A673 (cell line): ENCODE measurements around the gene FRMD6.

Experiments used
- EZH2 ChIP-seq: fragments of 200-600 bp; sonication (generic); IDR thresholded peaks from 2 replicates; pipeline ENCODE4 v1.6.1; 2017; ENCODE audit warnings: borderline replicate concordance, low read depth, mild to moderate bottlenecking, mixed read lengths, antibody characterized with exemption, low read length; ENCODE audit not compliant: poor library complexity, severe bottlenecking
- TF ChIP-seq, protein P1 (sequence below): fragments of 300-800, 200-600 bp; sonication (generic); conservative IDR thresholded peaks from 2 replicates; pipeline ENCODE4 v1.5.1; 2017; ENCODE audit warnings: low read depth, mild to moderate bottlenecking, antibody characterized with exemption, low read length, moderate library complexity, mixed read lengths

DNA sequence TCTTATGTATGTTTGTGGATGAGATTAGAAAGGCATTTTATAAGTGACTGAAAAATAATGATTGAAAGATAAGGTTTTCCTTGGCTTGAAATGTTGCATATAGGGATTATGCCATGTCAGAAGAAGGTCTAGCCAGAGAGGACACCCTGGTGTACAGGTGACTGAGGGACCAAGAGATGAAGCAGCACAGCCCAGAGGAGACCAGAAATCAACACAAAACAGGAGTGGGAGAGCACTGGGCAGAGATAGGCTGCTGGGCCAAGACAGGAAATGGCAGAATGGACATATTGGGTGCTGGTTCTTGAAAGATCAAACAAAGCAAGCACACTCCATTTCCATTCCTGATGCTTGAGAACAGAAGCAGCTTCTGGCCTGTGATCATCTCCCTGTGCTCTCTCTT lies 24.4 kb upstream of the FRMD6 start:
- TF ChIP-seq, protein P1, sequence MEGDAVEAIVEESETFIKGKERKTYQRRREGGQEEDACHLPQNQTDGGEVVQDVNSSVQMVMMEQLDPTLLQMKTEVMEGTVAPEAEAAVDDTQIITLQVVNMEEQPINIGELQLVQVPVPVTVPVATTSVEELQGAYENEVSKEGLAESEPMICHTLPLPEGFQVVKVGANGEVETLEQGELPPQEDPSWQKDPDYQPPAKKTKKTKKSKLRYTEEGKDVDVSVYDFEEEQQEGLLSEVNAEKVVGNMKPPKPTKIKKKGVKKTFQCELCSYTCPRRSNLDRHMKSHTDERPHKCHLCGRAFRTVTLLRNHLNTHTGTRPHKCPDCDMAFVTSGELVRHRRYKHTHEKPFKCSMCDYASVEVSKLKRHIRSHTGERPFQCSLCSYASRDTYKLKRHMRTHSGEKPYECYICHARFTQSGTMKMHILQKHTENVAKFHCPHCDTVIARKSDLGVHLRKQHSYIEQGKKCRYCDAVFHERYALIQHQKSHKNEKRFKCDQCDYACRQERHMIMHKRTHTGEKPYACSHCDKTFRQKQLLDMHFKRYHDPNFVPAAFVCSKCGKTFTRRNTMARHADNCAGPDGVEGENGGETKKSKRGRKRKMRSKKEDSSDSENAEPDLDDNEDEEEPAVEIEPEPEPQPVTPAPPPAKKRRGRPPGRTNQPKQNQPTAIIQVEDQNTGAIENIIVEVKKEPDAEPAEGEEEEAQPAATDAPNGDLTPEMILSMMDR = no peak
- no peak for TF ChIP-seq EZH2
